Sigmoid colon (tissue), 7 donors: ENCODE measurements around the gene KLF16. TPM values are rescaled to one million over a fixed set of nuclear protein-coding genes. Genes with fewer than 3 reads are reported as not detected.

Source experiments
- DNase-seq: peaks from one replicate; pipeline ENCODE4 v3.0.0-alpha.2; 2019
- H3K27ac ChIP-seq, 4 donors: fragments of 200-600 bp; sonication (generic); one replicate each; pipeline ENCODE4 v1.5.1; 2016 to 2019; ENCODE audit warnings: mild to moderate bottlenecking in 1 of 4
- H3K27me3 ChIP-seq, 3 donors: fragments of 200-600 bp; sonication (generic); one replicate each; pipeline ENCODE4 v1.5.1; 2019; ENCODE audit warnings: mild to moderate bottlenecking in 1 of 3
- H3K36me3 ChIP-seq, 4 donors: fragments of 200-600 bp; sonication (generic); one replicate each; pipeline ENCODE4 v1.5.1; 2016 to 2019
- H3K4me1 ChIP-seq, 4 donors: fragments of 200-600 bp; sonication (generic); one replicate each; pipeline ENCODE4 v1.5.1; 2017 to 2019
- H3K4me3 ChIP-seq, 4 donors: fragments of 200-600 bp; sonication (generic); one replicate each; pipeline ENCODE4 v1.5.1; 2017 to 2019; ENCODE audit warnings: mild to moderate bottlenecking in 2 of 4, moderate library complexity in 1 of 4
- H3K9me3 ChIP-seq, 4 donors: fragments of 200-600 bp in 3 of 4; sonication (generic) in 3 of 4; one replicate each; pipeline versions ENCODE4 v1.5.1 to v1.6.1; 2013 to 2019
- CTCF ChIP-seq, 4 experiments: fragments of 450-650 bp in 3 of 4; fragments of 200-600 bp in 1 of 4; IDR thresholded peaks; one replicate each; pipeline ENCODE4 v1.5.1; 2016 to 2019; ENCODE audit warnings: antibody characterized with exemption in 4 of 4, mild to moderate bottlenecking in 3 of 4, moderate library complexity in 2 of 4
- EP300 ChIP-seq, 4 donors: sonication (generic); formaldehyde crosslinking; IDR thresholded peaks; one replicate each; pipeline ENCODE4 v1.6.1; 2017; ENCODE audit warnings: antibody characterized with exemption in 4 of 4
- POLR2A ChIP-seq, 2 donors: fragments of 450-650 bp; IDR thresholded peaks; one replicate each; pipeline ENCODE4 v1.6.1; 2016; ENCODE audit warnings: antibody characterized with exemption in 2 of 2, mild to moderate bottlenecking in 2 of 2, moderate library complexity in 2 of 2
- POLR2AphosphoS5 ChIP-seq, 4 donors: sonication (generic); formaldehyde crosslinking; IDR thresholded peaks; one replicate each; pipeline ENCODE4 v1.6.1; 2017; ENCODE audit warnings: antibody characterized with exemption in 4 of 4
- WGBS, 2 donors: extraction: QIAGEN DNeasy Blood & Tissue Kit; methylation state at CpG; one replicate each; pipeline ENCODE4 v1.1.7; 2013; 5-methylcytosine and 5-hydroxymethylcytosine counted together
- intact Hi-C: fragments of 100-400 bp; cut with DNase I; formaldehyde crosslinking; loops from one replicate; pipeline ENCODE4 v1.15.1; 2023
- polyA plus RNA-seq, 3 donors: library from polyadenylated mRNA; stranded (reverse); fragments of 200-250 nt; gene quantifications; one replicate each; pipeline ENCODE4 v1.2.3, GENCODE V29; 2013
- total RNA-seq, 4 donors: library from RNA; depleted of rRNA; stranded (reverse); fragments of >200 nt; gene quantifications; one replicate each; pipeline ENCODE4 v1.1.0, GENCODE V29; 2016
- donor health status: healthy with polysubstance abuse.
- donor health status: Bipolar disorder and iron deficiency.
- donor health status: healthy.

KLF16 gene
- total and polyA plus RNA-seq, 7 donors = 2.1 to 20.5 (median 8.4) TPM

DNA sequence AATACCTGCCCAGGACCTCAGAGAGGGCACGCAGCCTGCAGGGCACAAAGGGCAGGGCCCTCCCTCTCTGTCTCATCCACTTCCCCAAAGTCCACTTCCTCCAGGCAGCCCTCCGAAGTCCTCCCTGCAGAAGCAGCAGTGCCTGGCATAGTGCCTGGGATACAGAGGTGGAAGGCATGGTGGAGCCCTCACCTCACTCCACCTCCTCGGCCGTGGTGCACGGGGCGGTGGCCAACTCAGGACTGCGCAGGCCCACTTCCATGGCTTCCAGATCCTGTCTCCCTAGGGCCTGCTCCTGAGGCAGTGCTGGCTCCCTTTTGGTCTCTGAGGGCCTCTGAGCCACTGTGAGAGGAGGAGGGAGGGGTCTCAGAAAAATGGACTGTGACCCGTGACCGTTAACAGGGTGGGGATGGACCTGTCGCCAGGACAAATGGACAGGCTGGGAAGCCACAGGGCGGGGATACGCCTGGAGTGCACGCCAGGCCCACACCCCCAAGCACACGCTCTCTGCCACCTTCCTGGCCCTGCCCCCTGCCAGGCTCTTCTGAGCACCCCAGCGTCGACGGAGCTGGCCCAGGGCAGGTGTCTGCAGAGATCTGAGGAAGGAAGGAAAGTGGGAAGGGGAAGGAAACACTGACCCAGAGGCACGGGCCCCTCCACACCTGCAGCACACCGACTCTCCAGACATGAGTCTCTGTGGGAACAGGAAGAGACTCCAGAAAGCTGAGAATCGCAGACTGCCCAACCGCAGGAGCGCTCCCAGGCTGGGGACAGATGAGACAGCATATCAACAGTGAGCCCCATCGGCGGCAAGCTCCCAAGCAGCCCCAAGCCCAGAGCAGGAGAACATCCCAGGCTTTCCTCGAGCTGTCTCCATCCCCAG lies 23.5 kb downstream of the KLF16 start:
- Histone ChIP-seq H3K9me3 (no peaks in the 10 kb centered on the region), H3K27me3 (no peaks in the 10 kb centered on the region), H3K4me3 (no peak overlapping the region), H3K27ac (peak overlapping the region in 1 of 4 donors; percentile 44), H3K4me1 (peaks cover 0 to 58% (median 53%) of the 10 kb centered on the region in 4 donors), H3K36me3 (peaks cover 0 to 6% (median 0%) of the 10 kb centered on the region in 4 donors)
- TF ChIP-seq CTCF (IDR thresholded peaks at IDR 0.05) (no peak), POLR2A (IDR thresholded peaks at IDR 0.05) (peak in 1 of 2 donors; percentile 52), POLR2AphosphoS5 (IDR thresholded peaks at IDR 0.05) (no peak), EP300 (IDR thresholded peaks at IDR 0.05) (no peak)
- WGBS, 2 donors = 16 to 47% methylated on average over 25 of the region's 25 CpGs
- intact Hi-C loops = no loop called here
- DNase-seq = no peak

GRCh38 chr19:1837625-1838105 lies 25.7 kb downstream of the KLF16 start:
- H3K4me3 ChIP-seq = no peak overlapping the region
- H3K36me3 ChIP-seq = peaks cover 0 to 6% (median 0%) of the 10 kb centered on the region in 4 donors
- H3K27ac ChIP-seq = peak overlapping the region in 2 of 4 donors; percentile 7
- peak; percentile 34 to 85 (median 66) for TF ChIP-seq CTCF (IDR thresholded peaks at IDR 0.05)
- no peak for TF ChIP-seq POLR2AphosphoS5 (IDR thresholded peaks at IDR 0.05)
- DNase-seq = no peak
- no peaks in the 10 kb centered on the region for H3K27me3 ChIP-seq
- 12 to 41% methylated on average over 23 of the region's 23 CpGs for WGBS, 2 donors
- intact Hi-C loops = no loop called here
- no peaks in the 10 kb centered on the region for H3K9me3 ChIP-seq
- H3K4me1 ChIP-seq = peaks cover 0 to 45% (median 36%) of the 10 kb centered on the region in 4 donors

DNA sequence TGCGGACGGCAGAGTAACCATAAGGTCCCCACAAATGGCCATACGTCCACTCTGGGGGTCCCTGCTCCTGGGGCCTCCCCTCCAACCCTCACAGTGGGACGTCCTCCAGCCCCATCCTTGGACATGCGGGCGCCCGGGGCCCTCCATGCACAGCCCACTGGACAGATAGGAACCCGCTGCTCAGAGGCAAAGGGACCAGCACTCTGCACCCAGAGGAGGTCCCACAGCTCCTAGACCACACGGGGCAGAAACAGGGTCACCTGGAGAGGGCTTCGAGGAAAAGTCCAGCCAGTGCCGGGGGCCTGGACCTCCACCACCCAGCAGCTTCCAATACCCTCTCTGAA lies 26.2 kb downstream of the KLF16 start:
- no peak for TF ChIP-seq POLR2A (IDR thresholded peaks at IDR 0.05)
- no peak for TF ChIP-seq CTCF (IDR thresholded peaks at IDR 0.05)
- TF ChIP-seq POLR2AphosphoS5 (IDR thresholded peaks at IDR 0.05) = no peak
- TF ChIP-seq EP300 (IDR thresholded peaks at IDR 0.05) = no peak
- no peak overlapping the region for H3K4me3 ChIP-seq
- no peak overlapping the region for H3K27ac ChIP-seq
- H3K4me1 ChIP-seq = peaks cover 0 to 41% (median 32%) of the 10 kb centered on the region in 4 donors
- no peaks in the 10 kb centered on the region for H3K27me3 ChIP-seq
- 70 to 82% methylated on average over 11 of the region's 11 CpGs for WGBS, 2 donors
- H3K36me3 ChIP-seq = peaks cover 0 to 6% (median 0%) of the 10 kb centered on the region in 4 donors
- no peak for DNase-seq
- intact Hi-C loops = no loop called here
- no peaks in the 10 kb centered on the region for H3K9me3 ChIP-seq

DNA sequence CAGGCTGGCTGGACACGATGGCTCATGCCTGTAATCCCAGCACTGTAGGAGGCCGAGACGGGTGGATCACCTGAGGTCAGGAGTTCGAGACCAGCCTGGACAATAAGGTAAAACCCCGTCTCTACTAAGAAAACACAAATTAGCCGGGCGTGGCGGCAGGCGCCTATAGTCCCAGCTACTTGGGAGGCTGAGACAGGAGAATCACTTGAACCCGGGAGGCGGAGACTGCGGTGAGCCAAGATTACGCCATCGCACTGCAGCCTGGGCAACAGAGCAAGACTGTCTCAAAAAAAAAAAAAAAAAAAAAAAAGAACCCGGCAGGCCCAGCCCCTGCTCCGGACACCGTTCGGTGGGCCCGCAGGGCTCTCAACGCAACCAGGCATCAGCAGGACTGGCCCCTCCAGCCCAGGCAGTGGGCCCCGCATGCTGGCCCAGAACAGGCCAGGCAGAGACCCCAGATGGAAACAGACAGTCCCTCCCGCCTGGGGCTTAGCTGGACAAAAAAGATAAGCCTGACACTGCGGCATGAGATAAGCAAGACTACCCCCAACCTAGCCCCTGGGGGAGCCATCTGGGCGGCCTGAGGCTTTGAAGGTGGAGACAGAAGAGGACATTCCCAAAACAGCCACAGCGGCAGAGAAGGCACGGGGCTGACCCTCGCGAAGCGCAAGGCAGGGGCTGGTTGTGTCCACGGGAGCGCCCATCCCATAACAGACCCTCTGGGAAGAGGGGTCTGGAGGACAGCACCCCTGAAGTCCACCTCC lies 26.7 kb downstream of the KLF16 start:
- Histone ChIP-seq H3K9me3 (no peaks in the 10 kb centered on the region), H3K4me1 (peaks cover 0 to 38% (median 27%) of the 10 kb centered on the region in 4 donors), H3K4me3 (no peak overlapping the region), H3K36me3 (peaks cover 0 to 6% (median 0%) of the 10 kb centered on the region in 4 donors), H3K27me3 (no peaks in the 10 kb centered on the region), H3K27ac (no peak overlapping the region)
- intact Hi-C loops = no loop called here
- WGBS, 2 donors = 87 to 94% methylated on average over 31 of the region's 31 CpGs
- DNase-seq = no peak
- TF ChIP-seq POLR2AphosphoS5 (IDR thresholded peaks at IDR 0.05) = no peak
- TF ChIP-seq POLR2A (IDR thresholded peaks at IDR 0.05) = no peak
- no peak for TF ChIP-seq CTCF (IDR thresholded peaks at IDR 0.05)
- no peak for TF ChIP-seq EP300 (IDR thresholded peaks at IDR 0.05)
